PC-3 (cell line): ENCODE data around the gene GNAS.

Experiments
- CTCF ChIP-seq: fragments of 300-600 bp; sonication (generic); conservative IDR thresholded peaks from 2 replicates; pipeline ENCODE4 v1.5.1; 2017; ENCODE audit warnings: antibody characterized with exemption, low read depth, mild to moderate bottlenecking, low read length
- EZH2 ChIP-seq: fragments of 300-600 bp; sonication (generic); IDR thresholded peaks from one replicate; pipeline ENCODE4 v1.6.1; 2017; ENCODE audit warnings: antibody characterized with exemption, mild to moderate bottlenecking, low read length; ENCODE audit not compliant: unreplicated experiment
- EZH2phosphoT487 ChIP-seq: fragments of 300-600 bp; sonication (generic); IDR thresholded peaks from 2 replicates; pipeline ENCODE4 v1.6.1; 2018; ENCODE audit warnings: mild to moderate bottlenecking, antibody characterized with exemption, low read length, borderline replicate concordance

GRCh38 chr20:58855506-58856389, 3.2 kb downstream of the GNAS start:
- TF ChIP-seq CTCF (no peak), EZH2 (no peak), EZH2phosphoT487 (0 out of 2 replicates have a peak, but pooled peaks have one; percentile 32)
